GM21529 (cell line): ENCODE measurements around the gene SLC12A3.
"Not testable (repeated sequence)": the region's sequence is repeated elsewhere in the genome, so short reads cannot be mapped to it uniquely, and the experiment has no call there.

ENCODE experiments used
- ATAC-seq: cut with Tn5 transposase; IDR thresholded peaks from one replicate; pipeline ENCODE4 v1.9.1; 2021; ENCODE audit not compliant: unreplicated experiment

The SLC12A3 gene

GRCh38 chr16:56868766-56869165, 3.8 kb downstream of the SLC12A3 start:
- not testable (repeated sequence) for ATAC-seq

DNA sequence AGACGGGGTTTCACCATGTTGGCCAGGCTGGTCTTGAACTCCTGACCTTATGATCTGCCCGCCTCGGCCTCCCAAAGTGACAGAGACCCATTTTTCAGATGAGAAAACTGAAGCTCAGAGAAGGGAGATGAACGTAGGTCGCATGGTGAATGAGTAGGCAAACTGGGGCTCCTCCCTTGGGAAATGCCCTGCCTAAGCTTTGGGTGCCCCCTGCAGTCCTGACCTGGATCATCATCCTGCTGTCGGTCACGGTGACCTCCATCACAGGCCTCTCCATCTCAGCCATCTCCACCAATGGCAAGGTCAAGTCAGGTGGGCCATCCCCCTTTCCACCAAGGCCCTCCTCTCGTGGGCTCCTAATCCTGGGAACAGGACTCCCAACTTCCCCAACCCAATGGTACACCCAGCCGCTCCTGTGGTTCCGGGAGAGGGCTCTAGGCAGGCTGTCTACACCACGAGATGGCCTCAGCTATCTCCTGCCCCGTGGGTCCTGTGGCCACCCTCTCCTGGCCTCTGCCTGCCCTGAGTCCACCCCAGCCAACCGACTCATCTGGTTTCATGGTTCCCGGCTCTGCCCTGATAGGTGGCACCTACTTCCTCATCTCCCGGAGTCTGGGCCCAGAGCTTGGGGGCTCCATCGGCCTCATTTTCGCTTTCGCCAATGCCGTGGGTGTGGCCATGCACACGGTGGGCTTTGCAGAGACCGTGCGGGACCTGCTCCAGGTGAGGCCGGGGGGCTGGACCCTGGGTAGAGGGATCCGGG, 4.7 kb downstream of the SLC12A3 start:
- no peak for ATAC-seq

- no peak for ATAC-seq
Observed at GRCh38 chr16:56870276-56870888, 5.4 kb downstream of the SLC12A3 start.

DNA sequence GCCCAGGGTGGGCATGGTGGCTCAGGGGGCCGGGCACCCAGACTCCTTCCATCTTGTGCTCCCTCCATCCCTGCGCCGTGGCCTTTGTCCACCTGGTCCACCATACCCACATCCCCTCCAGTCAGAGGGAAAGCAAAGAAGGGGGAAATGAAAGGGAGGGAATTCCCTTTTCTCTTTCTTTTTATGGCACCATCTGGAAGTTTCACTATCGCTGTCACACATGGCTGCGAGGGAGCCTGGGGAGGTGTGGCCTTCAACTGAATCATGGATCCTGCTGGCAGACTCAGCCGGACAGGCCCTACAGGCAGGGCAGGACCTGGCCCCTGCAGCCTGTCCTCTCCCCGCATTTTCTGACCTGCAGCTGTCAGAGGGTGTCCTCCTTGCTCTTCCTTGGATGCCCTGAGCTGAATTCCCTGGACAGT, 6.2 kb downstream of the SLC12A3 start:
- ATAC-seq: no peak

GRCh38 chr16:56872863-56873391, 7.9 kb downstream of the SLC12A3 start:
- no peak for ATAC-seq

- ATAC-seq: no peak
Observed at GRCh38 chr16:56874800-56875199, 9.8 kb downstream of the SLC12A3 start.

DNA sequence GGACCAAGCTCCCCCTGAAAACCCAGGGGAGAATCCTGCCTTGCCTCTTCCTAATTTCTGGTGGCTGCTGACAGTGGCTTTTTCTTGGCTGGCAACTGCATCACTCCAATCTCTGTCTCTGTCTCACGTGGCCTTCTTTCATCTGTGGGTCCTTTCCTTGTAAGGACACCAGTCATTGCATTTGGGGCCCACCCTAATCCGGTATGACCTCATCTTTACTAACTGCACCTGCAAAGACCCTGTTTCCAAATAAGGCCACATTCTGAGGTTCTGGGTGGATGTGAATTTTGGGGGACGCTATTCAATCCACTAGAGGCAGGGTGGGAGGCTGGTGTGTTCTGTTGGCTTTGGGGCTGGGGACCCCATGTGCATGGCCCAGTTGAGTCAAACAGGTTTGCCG, 11.0 kb downstream of the SLC12A3 start:
- ATAC-seq: no peak

DNA sequence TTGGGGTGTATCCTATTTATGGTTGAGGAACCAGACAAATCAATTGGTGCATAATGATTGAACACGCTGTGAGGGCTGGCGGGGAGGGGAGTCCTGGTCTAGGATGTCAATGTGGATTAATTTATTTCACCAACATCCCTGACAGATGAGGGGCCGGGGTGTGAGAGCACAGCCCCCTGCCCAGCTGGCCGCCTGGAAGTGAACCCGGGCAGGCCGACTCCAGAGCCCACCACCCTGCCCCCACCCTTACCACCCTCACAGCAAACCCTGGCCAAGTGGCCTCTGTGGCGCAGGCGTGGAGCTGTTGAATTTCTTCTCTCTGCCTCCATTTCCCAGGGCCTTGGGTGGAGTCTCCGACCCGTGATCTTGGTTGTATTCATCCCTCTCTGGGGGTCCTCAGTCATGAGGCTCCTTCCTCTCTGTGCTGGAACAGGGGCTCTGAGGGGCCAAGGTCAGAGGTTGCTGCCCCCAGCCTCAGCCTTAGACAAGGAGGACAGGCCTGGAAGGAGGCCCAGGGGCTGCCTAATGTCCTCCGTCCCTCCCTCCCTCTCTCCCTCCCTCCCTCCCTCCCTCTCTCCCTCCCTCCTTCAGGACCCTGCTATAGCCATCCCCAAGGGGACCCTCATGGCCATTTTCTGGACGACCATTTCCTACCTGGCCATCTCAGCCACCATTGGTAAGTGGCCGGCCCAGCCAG, 12.6 kb downstream of the SLC12A3 start:
- ATAC-seq: no peak

DNA sequence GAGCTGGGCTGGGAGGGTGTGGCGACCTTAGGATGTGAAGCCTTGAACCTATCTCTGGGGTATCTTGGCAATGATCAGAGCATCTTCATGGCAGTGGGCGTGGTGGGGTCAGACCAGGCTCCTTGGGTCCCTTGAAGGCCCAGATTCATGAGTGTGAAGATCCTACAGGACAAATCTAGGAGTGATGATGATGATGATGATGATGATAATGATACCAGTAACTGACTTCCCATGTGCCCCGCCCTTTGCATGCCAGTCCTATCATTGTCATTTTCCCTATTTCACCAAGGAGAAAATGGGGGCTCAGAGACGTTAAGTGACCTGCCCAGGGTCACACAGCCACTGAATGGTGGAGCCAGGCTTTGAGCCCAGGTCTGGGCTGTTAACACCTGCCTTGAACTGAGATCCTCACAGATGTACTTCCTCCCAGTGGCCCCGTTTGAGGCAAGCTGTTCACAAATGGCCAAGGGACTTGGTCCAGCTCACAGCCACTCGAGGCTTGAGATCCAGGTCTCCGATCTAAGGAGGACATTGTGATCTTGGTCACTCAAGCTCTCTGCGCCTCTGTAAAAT, 13.4 kb downstream of the SLC12A3 start:
- ATAC-seq: no peak

DNA sequence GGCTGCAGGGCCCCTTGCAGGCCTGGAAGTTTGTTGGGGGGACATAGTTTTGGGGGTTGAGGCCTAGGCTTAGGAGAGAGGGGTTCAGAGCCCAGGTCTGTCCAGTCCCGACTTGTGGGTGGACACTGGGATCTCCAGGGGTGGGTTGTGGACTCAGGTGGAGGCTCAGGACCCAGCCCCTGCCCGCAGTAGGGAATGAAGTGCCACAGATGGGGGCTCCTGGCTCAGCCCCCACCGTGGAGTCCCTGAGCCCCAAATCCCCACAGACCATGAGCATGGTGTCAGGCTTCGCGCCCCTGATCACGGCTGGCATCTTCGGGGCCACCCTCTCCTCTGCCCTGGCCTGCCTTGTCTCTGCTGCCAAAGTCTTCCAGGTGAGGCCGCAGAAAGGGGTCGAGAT, 14.3 kb downstream of the SLC12A3 start:
- no peak for ATAC-seq

DNA sequence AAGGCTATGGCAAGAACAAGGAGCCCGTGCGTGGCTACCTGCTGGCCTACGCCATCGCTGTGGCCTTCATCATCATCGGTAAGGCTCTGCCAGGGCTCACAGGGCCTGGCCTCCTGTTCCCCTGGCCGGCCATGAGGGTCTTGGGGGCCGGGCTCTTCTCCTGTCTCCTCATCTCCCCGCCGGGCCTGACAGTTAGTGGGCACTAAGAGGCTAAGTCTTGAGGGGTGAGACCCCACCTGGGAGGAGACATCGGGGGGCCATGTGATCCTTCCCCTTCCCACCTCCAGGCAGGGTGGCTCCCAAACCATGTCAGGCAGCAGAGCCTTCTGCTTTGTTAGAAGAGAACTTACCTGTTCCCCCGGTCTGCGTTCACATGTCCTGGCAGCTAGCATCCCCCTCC, 15.2 kb downstream of the SLC12A3 start:
- no peak for ATAC-seq

GRCh38 chr16:56880685-56881084, 15.7 kb downstream of the SLC12A3 start:
- ATAC-seq: no peak

DNA sequence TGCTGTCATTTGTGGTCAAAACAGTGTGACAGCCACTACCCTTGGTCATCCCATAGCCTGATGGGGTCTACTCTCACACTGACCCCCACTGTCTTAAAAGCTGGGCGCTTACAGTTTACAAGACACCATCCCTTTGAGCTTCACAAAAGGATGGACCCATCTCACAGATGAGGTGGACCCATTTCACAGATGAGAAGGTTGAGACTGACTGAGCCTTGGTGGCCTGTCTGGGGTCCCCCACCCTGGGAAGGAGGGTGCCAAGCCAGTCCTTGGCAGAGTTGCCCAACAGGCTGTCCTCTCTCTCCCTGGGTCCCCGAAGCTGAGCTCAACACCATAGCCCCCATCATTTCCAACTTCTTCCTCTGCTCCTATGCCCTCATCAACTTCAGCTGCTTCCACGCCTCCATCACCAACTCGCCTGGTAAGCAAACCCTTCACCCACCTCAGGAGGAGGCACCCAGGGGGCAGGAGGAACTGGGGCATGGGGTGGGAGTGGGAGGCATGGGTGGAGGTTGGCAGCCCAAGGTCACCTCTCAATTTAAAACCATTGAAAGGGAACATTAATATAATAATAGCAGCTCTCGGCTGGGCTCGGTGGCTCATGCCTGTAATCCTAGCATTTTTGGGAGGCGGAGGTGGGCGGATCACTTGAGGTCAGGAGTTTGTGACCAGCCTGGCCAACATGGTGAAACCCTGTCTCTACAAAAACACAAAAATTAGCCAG, 17.2 kb downstream of the SLC12A3 start:
- ATAC-seq: no peak

GRCh38 chr16:56883586-56883985, 18.6 kb downstream of the SLC12A3 start:
- no peak for ATAC-seq

GRCh38 chr16:56884026-56884582, 19.1 kb downstream of the SLC12A3 start:
- no peak for ATAC-seq

GRCh38 chr16:56884929-56885328, 19.9 kb downstream of the SLC12A3 start:
- ATAC-seq: not testable (repeated sequence)

DNA sequence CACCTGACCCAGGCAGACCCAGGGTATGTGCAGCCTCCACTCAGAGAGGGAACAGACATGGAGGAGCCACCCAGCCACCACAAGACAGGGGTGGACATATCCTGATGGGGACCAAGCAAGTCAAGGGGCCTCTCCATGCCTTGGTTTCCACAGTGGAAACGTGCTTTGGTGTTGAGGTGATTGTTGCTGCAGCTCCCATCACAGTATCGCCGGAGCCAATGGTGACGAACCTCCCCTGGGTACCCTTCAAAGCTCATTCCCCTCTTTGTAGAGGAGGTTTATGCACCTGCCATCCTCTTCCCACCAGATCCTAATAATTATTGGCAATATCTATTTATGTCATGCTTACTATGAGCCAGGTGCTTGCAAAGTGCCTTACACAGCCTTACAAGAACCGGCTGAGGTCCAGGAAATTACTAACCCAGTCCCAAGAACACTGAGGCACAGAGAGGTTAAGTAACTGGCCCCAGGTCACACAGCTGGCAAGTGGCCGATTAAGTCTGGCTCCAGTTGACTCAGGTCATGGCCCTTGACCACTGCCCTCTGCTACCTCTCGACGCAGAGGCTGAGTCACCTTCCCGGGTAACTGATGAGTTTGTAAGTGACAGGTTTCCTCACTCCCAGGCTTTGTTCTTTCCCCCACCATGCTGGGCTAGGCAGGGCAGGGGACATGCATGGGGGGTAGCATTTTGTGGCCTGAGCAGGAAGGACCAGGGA, 20.6 kb downstream of the SLC12A3 start:
- ATAC-seq: no peak

GRCh38 chr16:56886296-56886695, 21.3 kb downstream of the SLC12A3 start:
- no peak for ATAC-seq

DNA sequence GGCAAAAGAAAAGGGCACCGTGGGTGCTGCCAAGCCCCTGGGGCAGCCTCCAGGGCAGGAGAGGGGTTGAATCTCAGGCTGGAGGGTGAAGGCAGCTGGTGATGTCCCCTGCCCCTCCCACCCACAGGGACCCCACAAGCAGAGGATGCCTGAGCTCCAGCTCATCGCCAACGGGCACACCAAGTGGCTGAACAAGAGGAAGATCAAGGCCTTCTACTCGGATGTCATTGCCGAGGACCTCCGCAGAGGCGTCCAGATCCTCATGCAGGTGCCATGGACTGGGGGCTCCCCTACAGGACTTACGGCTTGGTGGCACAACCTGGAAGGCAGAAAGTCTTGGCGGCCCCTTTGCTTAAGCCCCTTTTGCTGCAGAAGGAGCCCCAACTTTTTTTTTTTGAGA, 21.8 kb downstream of the SLC12A3 start:
- ATAC-seq: no peak

DNA sequence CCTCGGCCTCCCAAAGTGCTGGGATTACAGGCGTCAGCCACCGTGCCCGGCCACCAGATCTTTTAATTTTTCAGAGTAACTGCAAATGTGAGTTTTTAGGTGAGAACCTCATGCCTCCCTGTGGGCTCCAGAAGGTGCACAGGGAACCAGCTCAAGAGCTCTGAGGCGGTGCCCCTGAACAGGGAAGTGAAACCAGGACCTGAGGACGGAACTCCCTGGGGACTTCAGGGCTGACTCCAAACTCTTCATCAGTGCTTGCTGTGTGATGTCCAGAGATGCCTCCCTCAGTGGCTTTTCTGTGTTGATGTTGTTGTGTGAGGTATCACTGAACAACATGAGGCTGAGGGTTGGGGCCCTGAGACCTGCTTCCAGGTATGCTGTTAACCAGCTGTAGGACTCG, 23.8 kb downstream of the SLC12A3 start:
- peak; percentile 83 for ATAC-seq
